Mesenchymal stem cell (in vitro differentiated cells and primary cell): Measurements from ENCODE around the gene C10orf62.

Experiments
- DNase-seq: peaks from one replicate; pipeline ENCODE4 v3.0.0-alpha.2; 2013
- H2AFZ ChIP-seq: one replicate; pipeline ENCODE4 v1.6.1; 2013; ENCODE audit warnings: low read depth, mild to moderate bottlenecking, control low read depth, inconsistent platforms, low read length, moderate library complexity
- H2AK5ac ChIP-seq: 2 replicates; pipeline ENCODE4 v1.6.1; 2013; ENCODE audit warnings: low read length, moderate library complexity, mild to moderate bottlenecking, inconsistent platforms; ENCODE audit not compliant: severe bottlenecking
- H2BK120ac ChIP-seq: one replicate; pipeline ENCODE4 v1.6.1; 2013; ENCODE audit warnings: low read depth, mild to moderate bottlenecking, inconsistent platforms, low read length, moderate library complexity
- H2BK12ac ChIP-seq, 2 experiments: one replicate each; pipeline ENCODE4 v1.6.1; 2013; ENCODE audit warnings: inconsistent platforms in 2 of 2, low read length in 2 of 2, mild to moderate bottlenecking in 2 of 2, moderate library complexity in 2 of 2, control low read depth in 1 of 2
- H2BK15ac ChIP-seq: one replicate; pipeline ENCODE4 v1.6.1; 2013; ENCODE audit warnings: mild to moderate bottlenecking, low read depth, inconsistent platforms; ENCODE audit not compliant: poor library complexity, severe bottlenecking
- H2BK5ac ChIP-seq: 2 replicates; pipeline ENCODE4 v1.6.1; 2013; ENCODE audit warnings: low read depth, mild to moderate bottlenecking, low read length, control low read depth, inconsistent platforms; ENCODE audit not compliant: poor library complexity, severe bottlenecking
- H3K14ac ChIP-seq, 2 experiments: one replicate each; pipeline ENCODE4 v1.6.1; 2013; ENCODE audit warnings: inconsistent platforms in 2 of 2, low read length in 2 of 2, control low read depth in 1 of 2, mild to moderate bottlenecking in 1 of 2, moderate library complexity in 1 of 2
- H3K18ac ChIP-seq, 2 experiments: one replicate each; pipeline ENCODE4 v1.6.1; 2013; ENCODE audit warnings: inconsistent platforms in 2 of 2, low read length in 2 of 2, control low read depth in 1 of 2, low read depth in 1 of 2, mild to moderate bottlenecking in 1 of 2
- H3K23ac ChIP-seq, 2 experiments: one replicate each; pipeline ENCODE4 v1.6.1; 2013; ENCODE audit warnings: inconsistent platforms in 2 of 2, low read length in 2 of 2, mild to moderate bottlenecking in 2 of 2, moderate library complexity in 2 of 2, control low read depth in 1 of 2
- H3K27ac ChIP-seq: 2 replicates; pipeline ENCODE4 v1.5.1; 2013; ENCODE audit warnings: mild to moderate bottlenecking, moderate library complexity, low read length, control low read depth, inconsistent platforms; ENCODE audit not compliant: poor library complexity, severe bottlenecking
- H3K27me3 ChIP-seq, 2 experiments: 2 replicates each; pipeline versions ENCODE4 v1.6.1 to v1.7.0; 2013; ENCODE audit warnings: low read length in 2 of 2, mild to moderate bottlenecking in 2 of 2, moderate library complexity in 2 of 2, control low read depth in 1 of 2, inconsistent platforms in 1 of 2; ENCODE audit not compliant: control insufficient read depth in 1 of 2, insufficient read depth in 1 of 2
- H3K36me3 ChIP-seq, 2 experiments: 2 replicates each; pipeline versions ENCODE4 v1.6.1 to v1.7.0; 2013; ENCODE audit warnings: low read length in 2 of 2, control low read depth in 1 of 2, inconsistent platforms in 1 of 2, low read depth in 1 of 2, mild to moderate bottlenecking in 1 of 2; ENCODE audit not compliant: insufficient read depth in 2 of 2, control insufficient read depth in 1 of 2
- H3K4ac ChIP-seq, 2 experiments: one replicate each; pipeline ENCODE4 v1.6.1; 2013; ENCODE audit warnings: inconsistent platforms in 2 of 2, low read length in 2 of 2, mild to moderate bottlenecking in 2 of 2, moderate library complexity in 2 of 2, control low read depth in 1 of 2, low read depth in 1 of 2
- H3K4me1 ChIP-seq: 2 replicates; pipeline ENCODE4 v1.6.1; 2013; ENCODE audit warnings: low read depth, low read length, control low read depth; ENCODE audit not compliant: control insufficient read depth, insufficient read depth
- H3K4me2 ChIP-seq: 2 replicates; pipeline ENCODE4 v1.6.1; 2013; ENCODE audit warnings: low read length, mild to moderate bottlenecking, inconsistent platforms; ENCODE audit not compliant: poor library complexity, severe bottlenecking
- H3K4me3 ChIP-seq, 2 experiments: 2 replicates each; pipeline versions ENCODE4 v1.5.1 to v1.7.0; 2013; ENCODE audit warnings: low read length in 2 of 2, mild to moderate bottlenecking in 2 of 2, control low read depth in 1 of 2, low read depth in 1 of 2; ENCODE audit not compliant: insufficient read depth in 1 of 2
- H3K79me1 ChIP-seq: replicated peaks from 2 replicates; pipeline ENCODE4 v1.6.1; 2013; ENCODE audit warnings: mild to moderate bottlenecking, control low read depth, low read length, inconsistent platforms; ENCODE audit not compliant: poor library complexity, severe bottlenecking
- H3K9ac ChIP-seq: 2 replicates; pipeline ENCODE4 v1.7.0; 2013; ENCODE audit warnings: mild to moderate bottlenecking, low read length, moderate library complexity
- H3K9me3 ChIP-seq: 2 replicates; pipeline ENCODE4 v1.7.0; 2013; ENCODE audit warnings: mild to moderate bottlenecking, low read length; ENCODE audit not compliant: control insufficient read depth
- H4K8ac ChIP-seq: one replicate; pipeline ENCODE4 v1.6.1; 2013; ENCODE audit warnings: inconsistent platforms, mild to moderate bottlenecking, low read length, moderate library complexity
- H4K91ac ChIP-seq: one replicate; pipeline ENCODE4 v1.6.1; 2013; ENCODE audit warnings: mild to moderate bottlenecking, low read length, inconsistent platforms
- WGBS: methylation state at CpG from one replicate; pipeline ENCODE4 v1.1.7; 2013; ENCODE audit warnings: mixed read lengths; 5-methylcytosine and 5-hydroxymethylcytosine counted together

Gene C10orf62

GRCh38 chr10:97600616-97601015 is 11.1 kb downstream of the C10orf62 start:
- Histone ChIP-seq H3K36me3 (peaks cover 0 to 18% of the 10 kb centered on the region in 2 experiments), H3K18ac (no peak overlapping the region), H3K9me3 (no peaks in the 10 kb centered on the region), H4K91ac (no peak overlapping the region), H2BK15ac (no peak overlapping the region), H3K4ac (no peak overlapping the region), H2BK5ac (no peak overlapping the region), H2BK120ac (no peak overlapping the region), H2BK12ac (no peak overlapping the region), H3K9ac (no peak overlapping the region), H3K23ac (no peak overlapping the region), H2AFZ (no peak overlapping the region), H2AK5ac (no peak overlapping the region), H3K4me2 (no peak overlapping the region), H3K14ac (no peak overlapping the region), H3K27ac (no peak overlapping the region), H4K8ac (no peak overlapping the region), H3K27me3 (no peaks in the 10 kb centered on the region), H3K4me3 (no peak overlapping the region), H3K79me1 (no peaks in the 10 kb centered on the region), H3K4me1 (peaks cover 12% of the 10 kb centered on the region)
- no peak for DNase-seq
- WGBS = 88% methylated on average over 1 of the region's 1 CpG

GRCh38 chr10:97601268-97602215 is 12.0 kb downstream of the C10orf62 start:
- no peak overlapping the region for H4K8ac ChIP-seq

GRCh38 chr10:97607095-97607636 is 17.6 kb downstream of the C10orf62 start:
- H3K27ac ChIP-seq = no peak overlapping the region
- H2BK5ac ChIP-seq = no peak overlapping the region
- no peak for DNase-seq
- no peak overlapping the region for H2BK12ac ChIP-seq
- no peak overlapping the region for H4K91ac ChIP-seq
- H2AK5ac ChIP-seq = peak overlapping the region; percentile 61
- H2BK15ac ChIP-seq = no peak overlapping the region
- H4K8ac ChIP-seq = no peak overlapping the region
- H3K4me1 ChIP-seq = peaks cover 7% of the 10 kb centered on the region
- peaks cover 0 to 9% of the 10 kb centered on the region in 2 experiments for H3K36me3 ChIP-seq
- peaks cover 4% of the 10 kb centered on the region for H3K79me1 ChIP-seq
- no peak overlapping the region for H3K14ac ChIP-seq
- no peak overlapping the region for H3K4ac ChIP-seq
- no peak overlapping the region for H3K4me2 ChIP-seq
- 88% methylated on average over 5 of the region's 5 CpGs for WGBS
- H3K9ac ChIP-seq = no peak overlapping the region
- H2BK120ac ChIP-seq = no peak overlapping the region
- H3K23ac ChIP-seq = no peak overlapping the region
- no peaks in the 10 kb centered on the region for H3K27me3 ChIP-seq
- H3K9me3 ChIP-seq = no peaks in the 10 kb centered on the region
- no peak overlapping the region for H3K18ac ChIP-seq
- no peak overlapping the region for H2AFZ ChIP-seq
- no peak overlapping the region for H3K4me3 ChIP-seq

More at GRCh38 chr10:97601268-97602215, 12.0 kb downstream of the C10orf62 start:
- Histone ChIP-seq H4K91ac (no peak overlapping the region), H2AFZ (no peak overlapping the region), H3K27ac (no peak overlapping the region), H3K9me3 (no peaks in the 10 kb centered on the region), H3K79me1 (no peaks in the 10 kb centered on the region), H2AK5ac (no peak overlapping the region), H3K18ac (no peak overlapping the region), H2BK15ac (no peak overlapping the region), H3K4me3 (no peak overlapping the region), H2BK5ac (no peak overlapping the region), H3K27me3 (no peaks in the 10 kb centered on the region), H2BK120ac (no peak overlapping the region), H2BK12ac (no peak overlapping the region), H3K14ac (no peak overlapping the region), H3K4ac (no peak overlapping the region), H3K23ac (peak overlapping the region in 1 of 2 experiments; percentile 53), H3K4me2 (no peak overlapping the region), H3K36me3 (peaks cover 0 to 18% of the 10 kb centered on the region in 2 experiments), H3K4me1 (peaks cover 5% of the 10 kb centered on the region), H3K9ac (no peak overlapping the region)
- 89% methylated on average over 20 of the region's 21 CpGs for WGBS
- DNase-seq = no peak

GRCh38 chr10:97608991-97609561 is 19.6 kb downstream of the C10orf62 start:
- no peak overlapping the region for H2AFZ ChIP-seq
- H3K79me1 ChIP-seq = peaks cover 4% of the 10 kb centered on the region
- no peak overlapping the region for H3K14ac ChIP-seq
- H3K18ac ChIP-seq = no peak overlapping the region
- H3K4me1 ChIP-seq = peaks cover 9% of the 10 kb centered on the region
- H3K4ac ChIP-seq = no peak overlapping the region
- peak overlapping the region; percentile 13 for H2BK15ac ChIP-seq
- no peak overlapping the region for H2BK120ac ChIP-seq
- H3K23ac ChIP-seq = no peak overlapping the region
- H3K9ac ChIP-seq = no peak overlapping the region
- peaks cover 0 to 9% of the 10 kb centered on the region in 2 experiments for H3K36me3 ChIP-seq
- no peak overlapping the region for H2BK5ac ChIP-seq
- no peak overlapping the region for H4K8ac ChIP-seq
- no peak overlapping the region for H3K4me3 ChIP-seq
- no peak overlapping the region for H3K4me2 ChIP-seq
- no peaks in the 10 kb centered on the region for H3K9me3 ChIP-seq
- no peak overlapping the region for H3K27ac ChIP-seq
- H4K91ac ChIP-seq = no peak overlapping the region
- H2AK5ac ChIP-seq = peak overlapping the region; percentile 29
- no peak overlapping the region for H2BK12ac ChIP-seq
- no peaks in the 10 kb centered on the region for H3K27me3 ChIP-seq
- no peak for DNase-seq
- 84% methylated on average over 13 of the region's 13 CpGs for WGBS
